Measurements from ENCODE around the gene NARF. TPM values are rescaled to one million over a fixed set of nuclear protein-coding genes. Genes with fewer than 3 reads are reported as not detected.

Gene NARF
- polyA plus RNA-seq, 1 of the 3 experiments (the other 2 are of a cell fraction), result 128 TPM

GRCh38 chr17:82494236-82495055 is 35.9 kb downstream of the NARF start (continued):
- TF ChIP-seq REST (IDR thresholded peaks at IDR 0.05; ENCODE audit: low read depth, low read length) (no peak; the same call in 1 of the 2 replicates), JUND (IDR thresholded peaks at IDR 0.05) (no peak), MXI1 (IDR thresholded peaks at IDR 0.05; ENCODE audit: low read depth, low read length) (peak; percentile 86), EZH2phosphoT487 (IDR thresholded peaks at IDR 0.05; ENCODE audit: borderline replicate concordance, low read depth) (no peak), ZBTB33 (IDR thresholded peaks at IDR 0.05; ENCODE audit: borderline replicate concordance, low read depth) (no peak), RAD21 (IDR thresholded peaks at IDR 0.05; ENCODE audit: low read length) (peak; percentile 50)
- TF ChIP-seq, protein P1, sequence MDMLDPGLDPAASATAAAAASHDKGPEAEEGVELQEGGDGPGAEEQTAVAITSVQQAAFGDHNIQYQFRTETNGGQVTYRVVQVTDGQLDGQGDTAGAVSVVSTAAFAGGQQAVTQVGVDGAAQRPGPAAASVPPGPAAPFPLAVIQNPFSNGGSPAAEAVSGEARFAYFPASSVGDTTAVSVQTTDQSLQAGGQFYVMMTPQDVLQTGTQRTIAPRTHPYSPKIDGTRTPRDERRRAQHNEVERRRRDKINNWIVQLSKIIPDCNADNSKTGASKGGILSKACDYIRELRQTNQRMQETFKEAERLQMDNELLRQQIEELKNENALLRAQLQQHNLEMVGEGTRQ (IDR thresholded peaks at IDR 0.05; ENCODE audit: borderline replicate concordance, low read depth, low read length), result peak; percentile 2; the same call in 1 of the 2 replicates

- H3K27me3 ChIP-seq (ENCODE audit: insufficient read depth), result no peaks in the 10 kb centered on the region
- H3K9me3 ChIP-seq, result no peaks in the 10 kb centered on the region
- 87% methylated on average over 11 of the region's 12 CpGs for WGBS (ENCODE audit: low lambda C conversion rate)
- H3K9ac ChIP-seq, result no peak overlapping the region
- ChIA-PET CTCF (interaction anchor here (0.6 to 5.6 kb wide), 10 partner anchors 17 to 270 kb away, joined by 4 to 35 read pairs (median 6); partner anchors contain the start of gene FOXK2), POLR2A (interaction anchor here (0.5 to 1.8 kb wide), 2 partner anchors 23 to 127 kb away, joined by 3 to 6 read pairs; partner anchors contain the start of gene FOXK2)
- H3F3A ChIP-seq (replicated peaks; ENCODE audit: insufficient read depth), result peaks cover 25% of the 10 kb centered on the region
- no peaks in the 10 kb centered on the region for H3K79me2 ChIP-seq (ENCODE audit: insufficient read depth)
- H3K4me3 ChIP-seq (ENCODE audit: low read depth in 2 of 2, low read length in 1 of 2), result no peak overlapping the region; a peak in 1 of 4 replicates
- no peaks in the 10 kb centered on the region for H3K36me3 ChIP-seq (replicated peaks in 1 of 2; ENCODE audit: control insufficient read depth in 1 of 2, insufficient read depth in 2 of 2, low read length in 1 of 2)
- no peak for TF ChIP-seq RCOR1 (IDR thresholded peaks at IDR 0.05; ENCODE audit: low read length)
- 0 out of 2 replicates have a peak, but pooled peaks cover 3% of the 10 kb centered on the region for H4K20me1 ChIP-seq (ENCODE audit: insufficient read depth)
- peaks cover 8 to 21% of the 10 kb centered on the region in 2 experiments; a peak in 2 of 4 replicates for H3K4me1 ChIP-seq (ENCODE audit: control insufficient read depth in 1 of 2, insufficient read depth in 2 of 2, low read depth in 1 of 2, low read length in 1 of 2)
- H3K4me2 ChIP-seq, result no peak overlapping the region
- H3K9me2 ChIP-seq, result no peaks in the 10 kb centered on the region
- no peak overlapping the region for H3K27ac ChIP-seq (ENCODE audit: low read depth in 2 of 2, low read length in 1 of 2)
- no peak overlapping the region for H2AFZ ChIP-seq (ENCODE audit: low read depth)
- DNase-seq, result peak; percentile 10
These were observed 37.4 kb downstream of the NARF start for GRCh38 chr17:82495844-82496528.
